Activated T-cell treated with anti-CD3 and anti-CD28 coated beads, Interleukin-2, amount 50 U/mL, for 4 hours (primary cell): Measurements from ENCODE around the gene WDFY3. TPM values are rescaled to one million over a fixed set of nuclear protein-coding genes. Genes with fewer than 3 reads are reported as not detected.

Source experiments
- ATAC-seq, 2 donors: fragments of 200-7000 bp; cut with Tn5 transposase; one replicate each; pipeline ENCODE4 v1.10.0; 2021
- DNase-seq: peaks from one replicate; pipeline ENCODE4 v3.0.0-alpha.2; 2020
- H3K27me3 Mint-ChIP-seq: one replicate; pipeline ENCODE4 v1.8.0; 2021; ENCODE audit warnings: low read depth, mixed read lengths
- H3K36me3 Mint-ChIP-seq: one replicate; pipeline ENCODE4 v1.8.0; 2022; ENCODE audit warnings: mixed read lengths; ENCODE audit not compliant: insufficient read depth
- H3K4me1 Mint-ChIP-seq: one replicate; pipeline ENCODE4 v1.8.0; 2021; ENCODE audit warnings: low read depth, mixed read lengths
- H3K4me3 Mint-ChIP-seq: one replicate; pipeline ENCODE4 v1.8.0; 2021; ENCODE audit warnings: mild to moderate bottlenecking, moderate library complexity, mixed read lengths
- H3K9me3 Mint-ChIP-seq: one replicate; pipeline ENCODE4 v1.8.0; 2021; ENCODE audit warnings: mixed read lengths
- total RNA-seq, 3 donors: library from RNA; stranded (reverse); gene quantifications; one replicate each; pipeline ENCODE4 v1.2.1, GENCODE V29; 2021

Gene WDFY3
- total RNA-seq, 3 donors from 2014 or later = 0.30 to 0.74 (median 0.30) TPM

DNA sequence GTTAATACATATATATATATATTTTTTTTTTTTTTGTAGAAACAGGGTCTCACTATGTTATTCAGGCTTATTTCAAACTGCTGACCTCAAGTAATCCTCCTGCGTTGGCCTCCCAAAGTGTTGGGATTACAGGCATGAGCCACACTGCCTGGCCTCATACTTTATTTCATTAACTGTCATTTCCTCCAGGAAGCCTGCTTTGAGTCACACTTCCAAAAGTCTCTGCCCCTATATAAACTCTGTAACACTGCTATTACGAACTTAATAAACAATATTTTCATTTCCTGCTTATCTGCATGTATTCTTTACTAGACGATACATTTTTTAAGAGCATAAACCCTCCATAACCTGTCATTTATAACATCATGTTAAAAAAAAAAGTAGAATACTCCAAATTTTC is 167.2 kb downstream of the WDFY3 start:
- H3K36me3 Mint-ChIP-seq = no peaks in the 10 kb centered on the region
- ATAC-seq = no peak
- no peaks in the 10 kb centered on the region for H3K9me3 Mint-ChIP-seq
- no peak overlapping the region for H3K4me3 Mint-ChIP-seq
- no peaks in the 10 kb centered on the region for H3K4me1 Mint-ChIP-seq
- no peak for DNase-seq
- H3K27me3 Mint-ChIP-seq = no peaks in the 10 kb centered on the region

- Mint-ChIP-seq H3K36me3 (no peaks in the 10 kb centered on the region), H3K9me3 (no peaks in the 10 kb centered on the region), H3K4me1 (no peaks in the 10 kb centered on the region), H3K27me3 (no peaks in the 10 kb centered on the region), H3K4me3 (no peak overlapping the region)
- ATAC-seq = no peak
- DNase-seq = no peak
Measured at GRCh38 chr4:84796394-84796793, 170.1 kb downstream of the WDFY3 start.

DNA sequence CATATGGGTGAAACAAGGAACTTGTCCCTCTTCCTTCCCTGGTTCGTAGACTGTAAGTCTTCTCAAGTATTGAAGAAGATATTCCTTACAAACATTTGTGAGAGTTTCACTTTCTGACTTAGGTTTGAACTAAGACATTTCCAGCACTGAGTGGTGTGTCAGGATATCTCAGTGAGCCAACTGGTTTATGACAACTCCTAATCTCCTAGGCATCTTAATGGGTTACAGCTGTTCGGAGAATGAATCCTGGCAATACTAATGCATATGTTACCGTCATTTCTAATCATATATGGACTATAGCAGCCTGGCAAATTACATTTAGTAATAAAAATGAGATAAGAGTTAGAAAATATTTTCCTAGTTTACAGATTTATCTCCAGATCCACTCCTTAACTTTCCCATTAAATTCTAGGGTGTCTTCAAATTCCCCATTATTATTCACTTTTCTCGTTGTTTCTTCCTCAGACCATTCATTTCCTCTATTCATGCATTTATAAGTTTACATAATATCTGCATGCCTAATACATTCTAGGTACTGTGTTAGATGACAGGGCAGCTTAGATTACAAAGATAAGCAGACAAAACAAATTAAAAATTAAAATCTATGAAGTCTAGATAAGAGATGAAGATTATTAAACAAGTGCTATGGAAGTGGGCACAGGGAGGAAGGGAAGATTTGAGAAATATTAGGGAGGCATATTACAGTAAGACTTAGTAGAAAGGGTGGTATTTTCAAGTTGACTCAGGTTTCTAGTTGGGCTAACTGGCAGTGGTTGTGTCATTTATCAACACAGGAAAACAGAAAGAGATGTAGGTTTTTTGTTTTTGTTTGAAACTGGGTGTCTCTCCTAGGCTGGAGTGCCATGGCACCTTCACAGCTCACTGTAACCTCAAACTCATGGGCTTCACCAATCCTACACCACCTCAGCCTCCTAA is 173.9 kb downstream of the WDFY3 start:
- Mint-ChIP-seq H3K36me3 (no peaks in the 10 kb centered on the region), H3K9me3 (no peaks in the 10 kb centered on the region), H3K4me1 (no peaks in the 10 kb centered on the region), H3K4me3 (no peak overlapping the region), H3K27me3 (no peaks in the 10 kb centered on the region)
- ATAC-seq (no peak), DNase-seq (no peak)

DNA sequence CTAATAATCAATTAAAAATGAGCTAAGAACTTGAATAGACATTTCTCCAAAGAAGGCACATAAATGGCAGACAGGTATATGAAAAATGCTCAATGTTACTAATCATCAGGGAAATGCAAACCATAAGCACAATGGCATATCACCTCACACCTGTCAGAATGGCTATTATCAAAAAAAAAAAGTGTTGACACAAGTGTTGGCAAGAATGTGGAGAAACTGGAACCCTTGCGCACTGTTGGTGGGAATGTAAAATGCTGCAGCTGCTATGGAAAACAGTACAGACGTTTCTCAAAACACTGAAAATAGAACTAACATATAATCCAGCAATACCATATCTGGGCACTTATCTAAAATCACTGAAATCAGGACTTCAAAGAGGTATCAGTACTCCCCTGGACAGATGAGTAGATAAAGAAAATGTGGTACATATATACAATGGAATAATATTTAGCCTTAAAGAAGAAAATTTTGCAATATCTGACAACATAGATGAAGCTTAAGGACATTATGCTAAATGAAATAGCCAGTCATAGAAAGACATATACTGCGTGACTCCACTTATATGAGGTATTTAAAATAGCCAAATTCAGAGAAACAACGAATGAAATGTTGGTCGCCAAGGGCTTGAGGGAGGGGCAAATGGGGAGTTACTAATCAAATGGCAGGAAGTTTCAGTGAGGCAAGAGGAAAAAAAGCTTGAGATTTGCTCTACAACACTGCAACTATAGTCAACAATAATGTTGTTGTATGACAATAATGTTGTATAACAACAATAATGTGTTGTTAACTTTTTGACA is 175.5 kb downstream of the WDFY3 start:
- Mint-ChIP-seq H3K4me3 (no peak overlapping the region), H3K27me3 (no peaks in the 10 kb centered on the region), H3K4me1 (no peaks in the 10 kb centered on the region), H3K36me3 (no peaks in the 10 kb centered on the region), H3K9me3 (no peaks in the 10 kb centered on the region)
- ATAC-seq (no peak), DNase-seq (no peak)

DNA sequence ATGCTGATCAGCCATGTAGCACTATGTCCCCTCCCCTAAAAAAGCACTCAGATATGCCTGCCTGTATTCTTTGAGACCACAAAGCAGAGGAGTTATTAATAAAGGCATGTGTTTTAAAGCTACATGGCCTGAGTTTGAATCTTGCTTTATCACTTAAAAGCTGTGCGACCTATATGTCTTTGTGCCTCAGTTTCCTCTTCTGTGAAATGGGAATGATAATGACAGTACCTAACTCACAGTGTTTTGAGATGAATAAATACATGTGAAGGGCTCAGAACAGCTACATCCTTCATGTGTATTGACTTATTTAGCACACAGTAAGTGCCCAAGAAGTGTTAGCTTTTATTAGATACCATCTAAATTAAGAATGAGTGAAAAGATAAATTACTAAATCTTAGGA is 180.0 kb downstream of the WDFY3 start:
- ATAC-seq (no peak), DNase-seq (no peak)
- Mint-ChIP-seq H3K4me3 (no peak overlapping the region), H3K27me3 (no peaks in the 10 kb centered on the region), H3K36me3 (no peaks in the 10 kb centered on the region), H3K9me3 (no peaks in the 10 kb centered on the region), H3K4me1 (no peaks in the 10 kb centered on the region)

DNA sequence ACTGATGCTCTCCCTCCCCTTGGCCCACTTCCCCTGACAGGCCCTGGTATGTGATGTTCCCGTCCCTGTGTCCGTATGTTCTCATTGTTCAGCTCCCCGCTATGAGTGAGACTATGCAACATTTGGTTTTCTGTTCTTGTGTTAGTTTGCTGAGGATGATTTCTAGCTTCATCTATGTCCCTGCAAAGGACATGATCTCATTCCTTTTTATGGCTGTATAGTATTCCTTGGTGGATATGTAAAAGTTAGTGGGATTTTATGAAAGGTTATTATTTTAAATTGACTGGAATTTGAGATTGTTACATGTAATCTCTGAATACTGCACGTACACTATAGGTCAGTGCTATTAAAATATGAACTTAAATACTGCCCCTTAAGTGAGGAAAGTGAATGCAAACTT is 184.0 kb downstream of the WDFY3 start:
- Mint-ChIP-seq H3K4me3 (no peak overlapping the region), H3K36me3 (no peaks in the 10 kb centered on the region), H3K27me3 (no peaks in the 10 kb centered on the region), H3K4me1 (no peaks in the 10 kb centered on the region), H3K9me3 (no peaks in the 10 kb centered on the region)
- ATAC-seq = no peak
- DNase-seq = no peak

- ATAC-seq = no peak
- H3K27me3 Mint-ChIP-seq = no peaks in the 10 kb centered on the region
- no peaks in the 10 kb centered on the region for H3K9me3 Mint-ChIP-seq
- no peak for DNase-seq
- no peaks in the 10 kb centered on the region for H3K4me1 Mint-ChIP-seq
- no peaks in the 10 kb centered on the region for H3K36me3 Mint-ChIP-seq
- no peak overlapping the region for H3K4me3 Mint-ChIP-seq
Measured at GRCh38 chr4:84780719-84781118, 185.8 kb downstream of the WDFY3 start.

GRCh38 chr4:84778041-84778440 is 188.4 kb downstream of the WDFY3 start:
- H3K4me1 Mint-ChIP-seq = no peaks in the 10 kb centered on the region
- H3K27me3 Mint-ChIP-seq = no peaks in the 10 kb centered on the region
- ATAC-seq (no peak), DNase-seq (no peak)
- no peaks in the 10 kb centered on the region for H3K36me3 Mint-ChIP-seq
- no peak overlapping the region for H3K4me3 Mint-ChIP-seq
- H3K9me3 Mint-ChIP-seq = no peaks in the 10 kb centered on the region

- DNase-seq (no peak), ATAC-seq (peak; percentile 46 to 52)
- Mint-ChIP-seq H3K4me3 (no peak overlapping the region), H3K27me3 (no peaks in the 10 kb centered on the region), H3K4me1 (peaks cover 2% of the 10 kb centered on the region), H3K36me3 (no peaks in the 10 kb centered on the region), H3K9me3 (no peaks in the 10 kb centered on the region)
Measured at GRCh38 chr4:84767168-84767567, 199.3 kb downstream of the WDFY3 start.

DNA sequence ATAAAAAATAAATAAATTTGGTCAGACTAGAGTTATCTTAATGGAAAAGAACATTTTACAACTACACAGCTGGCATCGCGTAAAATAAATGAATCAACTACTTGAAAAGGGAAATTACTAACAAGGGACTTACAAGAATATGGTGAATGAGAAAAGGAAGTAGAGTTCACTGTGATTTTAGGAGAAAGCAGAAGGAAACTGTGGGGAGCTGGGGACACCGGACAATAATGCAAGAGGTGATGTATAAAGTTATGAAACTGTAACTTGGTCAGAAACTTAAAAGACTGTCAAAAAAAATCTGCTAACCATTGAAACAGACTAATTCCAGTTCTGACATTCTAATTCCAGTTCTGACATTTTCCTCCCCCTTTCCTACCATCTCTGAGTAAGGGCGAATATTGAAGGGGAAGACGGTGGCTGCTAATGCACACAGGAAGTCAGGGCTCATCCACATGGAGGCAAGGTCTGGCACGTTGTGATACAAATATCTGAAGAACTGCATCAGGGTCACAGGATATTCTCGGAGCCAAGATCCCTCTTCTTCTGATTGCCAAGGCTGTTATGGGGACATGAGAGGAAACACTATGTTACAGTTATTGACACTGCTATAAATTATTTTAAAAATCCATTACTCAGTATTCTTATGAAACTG is 213.0 kb downstream of the WDFY3 start:
- DNase-seq (no peak), ATAC-seq (no peak)
- Mint-ChIP-seq H3K4me1 (no peaks in the 10 kb centered on the region), H3K9me3 (no peaks in the 10 kb centered on the region), H3K27me3 (peaks cover 3% of the 10 kb centered on the region), H3K36me3 (no peaks in the 10 kb centered on the region), H3K4me3 (no peak overlapping the region)

DNA sequence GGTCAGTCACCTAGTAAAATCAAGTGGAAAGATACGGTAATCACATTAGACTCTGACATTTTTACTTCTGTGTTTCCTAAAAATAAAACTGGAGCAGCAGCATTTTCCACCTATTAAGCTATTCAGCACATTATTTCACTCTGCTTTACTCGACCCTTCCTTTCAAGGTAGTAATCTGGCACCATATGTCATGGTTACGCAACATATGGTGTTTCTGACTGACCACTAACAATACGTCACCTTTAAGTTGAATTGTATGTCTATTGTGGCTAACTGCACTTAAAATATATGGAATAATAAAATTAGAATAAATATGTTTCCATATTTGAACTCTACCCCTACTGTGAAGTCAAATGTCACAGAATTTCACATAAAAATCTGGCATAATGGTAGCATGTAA is 214.8 kb downstream of the WDFY3 start:
- H3K4me3 Mint-ChIP-seq = no peak overlapping the region
- peaks cover 3% of the 10 kb centered on the region for H3K27me3 Mint-ChIP-seq
- no peaks in the 10 kb centered on the region for H3K9me3 Mint-ChIP-seq
- DNase-seq (no peak), ATAC-seq (no peak)
- H3K4me1 Mint-ChIP-seq = no peaks in the 10 kb centered on the region
- H3K36me3 Mint-ChIP-seq = no peaks in the 10 kb centered on the region

DNA sequence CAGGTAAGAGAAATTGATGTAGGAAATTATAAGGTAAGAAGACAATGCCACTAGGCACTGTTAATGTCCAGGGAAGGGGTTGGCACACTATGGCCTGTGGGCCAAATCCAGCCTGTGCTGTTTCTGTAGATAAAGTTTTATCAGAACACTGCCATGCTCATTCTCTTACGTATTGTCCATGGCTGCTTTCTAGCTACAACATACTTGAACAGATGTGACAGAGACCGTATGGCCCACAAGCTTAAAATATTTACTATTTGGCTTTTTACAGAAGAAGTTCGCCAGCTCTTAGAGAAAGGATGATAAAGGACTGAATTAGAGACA is 215.6 kb downstream of the WDFY3 start:
- Mint-ChIP-seq H3K27me3 (peaks cover 3% of the 10 kb centered on the region), H3K36me3 (no peaks in the 10 kb centered on the region), H3K9me3 (no peaks in the 10 kb centered on the region), H3K4me1 (no peaks in the 10 kb centered on the region), H3K4me3 (no peak overlapping the region)
- ATAC-seq (no peak), DNase-seq (no peak)

GRCh38 chr4:84750260-84750959 is 216.1 kb downstream of the WDFY3 start:
- no peaks in the 10 kb centered on the region for H3K9me3 Mint-ChIP-seq
- DNase-seq = no peak
- no peak for ATAC-seq
- no peak overlapping the region for H3K4me3 Mint-ChIP-seq
- H3K27me3 Mint-ChIP-seq = peaks cover 3% of the 10 kb centered on the region
- no peaks in the 10 kb centered on the region for H3K4me1 Mint-ChIP-seq
- H3K36me3 Mint-ChIP-seq = no peaks in the 10 kb centered on the region

- Mint-ChIP-seq H3K27me3 (no peaks in the 10 kb centered on the region), H3K4me1 (no peaks in the 10 kb centered on the region), H3K4me3 (no peak overlapping the region), H3K9me3 (no peaks in the 10 kb centered on the region), H3K36me3 (no peaks in the 10 kb centered on the region)
- no peak for DNase-seq
- no peak for ATAC-seq
Measured at GRCh38 chr4:84740057-84740456, 226.4 kb downstream of the WDFY3 start.
